Measurements from ENCODE around the gene CASP8.
"Not testable (repeated sequence)": the region's sequence is repeated elsewhere in the genome, so short reads cannot be mapped to it uniquely, and the experiment has no call there.

CASP8 gene

GRCh38 chr2:201269764-201270163, 9.4 kb downstream of the CASP8 start:
- no peak for DNase-seq (ENCODE audit: low read depth in 1 of 2, low spot score in 1 of 2)

- DNase-seq (ENCODE audit: low read depth in 1 of 2, low spot score in 1 of 2): no peak
Measured at GRCh38 chr2:201270293-201271001, 10.1 kb downstream of the CASP8 start.

- no peak for DNase-seq (ENCODE audit: low read depth in 1 of 2, low spot score in 1 of 2)
Measured at GRCh38 chr2:201271917-201272316, 11.6 kb downstream of the CASP8 start.

GRCh38 chr2:201273330-201273983, 13.1 kb downstream of the CASP8 start:
- DNase-seq (ENCODE audit: low read depth in 1 of 2, low spot score in 1 of 2): no peak

- DNase-seq (ENCODE audit: low read depth in 1 of 2, low spot score in 1 of 2): no peak
Measured at GRCh38 chr2:201275069-201275468, 14.7 kb downstream of the CASP8 start.

GRCh38 chr2:201275990-201276389, 15.7 kb downstream of the CASP8 start:
- no peak for DNase-seq (ENCODE audit: low read depth in 1 of 2, low spot score in 1 of 2)

- no peak for DNase-seq (ENCODE audit: low read depth in 1 of 2, low spot score in 1 of 2)
Measured at GRCh38 chr2:201276511-201276910, 16.2 kb downstream of the CASP8 start.

- DNase-seq (ENCODE audit: low read depth in 1 of 2, low spot score in 1 of 2): no peak
Measured at GRCh38 chr2:201279079-201279478, 18.7 kb downstream of the CASP8 start.

- no peak for DNase-seq (ENCODE audit: low read depth in 1 of 2, low spot score in 1 of 2)
Measured at GRCh38 chr2:201280191-201281040, 20.1 kb downstream of the CASP8 start.

GRCh38 chr2:201285499-201285898, 25.2 kb downstream of the CASP8 start:
- DNase-seq (ENCODE audit: low read depth in 1 of 2, low spot score in 1 of 2): no peak

- not testable (repeated sequence) for DNase-seq (ENCODE audit: low read depth in 1 of 2, low spot score in 1 of 2)
Measured at GRCh38 chr2:201290457-201291148, 30.3 kb downstream of the CASP8 start.

GRCh38 chr2:201298462-201299052, 38.2 kb downstream of the CASP8 start:
- DNase-seq (ENCODE audit: low read depth in 1 of 2, low spot score in 1 of 2): no peak

GRCh38 chr2:201299929-201300328, 39.6 kb downstream of the CASP8 start:
- DNase-seq (ENCODE audit: low read depth in 1 of 2, low spot score in 1 of 2): not testable (repeated sequence)

GRCh38 chr2:201307876-201308275, 47.5 kb downstream of the CASP8 start:
- no peak for DNase-seq (ENCODE audit: low read depth in 1 of 2, low spot score in 1 of 2)

- no peak for DNase-seq (ENCODE audit: low read depth in 1 of 2, low spot score in 1 of 2)
Measured at GRCh38 chr2:201308914-201309313, 48.6 kb downstream of the CASP8 start.

- no peak for DNase-seq (ENCODE audit: low read depth in 1 of 2, low spot score in 1 of 2)
Measured at GRCh38 chr2:201313362-201313761, 53.0 kb downstream of the CASP8 start.

- no peak for DNase-seq (ENCODE audit: low read depth in 1 of 2, low spot score in 1 of 2)
Measured at GRCh38 chr2:201319511-201319910, 59.2 kb downstream of the CASP8 start.

- DNase-seq (ENCODE audit: low read depth in 1 of 2, low spot score in 1 of 2): no peak
Measured at GRCh38 chr2:201320257-201320656, 59.9 kb downstream of the CASP8 start.

- DNase-seq (ENCODE audit: low read depth in 1 of 2, low spot score in 1 of 2): no peak
Measured at GRCh38 chr2:201320701-201321100, 60.4 kb downstream of the CASP8 start.

- DNase-seq (ENCODE audit: low read depth in 1 of 2, low spot score in 1 of 2): no peak
Measured at GRCh38 chr2:201322772-201323171, 62.4 kb downstream of the CASP8 start.

- no peak for DNase-seq (ENCODE audit: low read depth in 1 of 2, low spot score in 1 of 2)
Measured at GRCh38 chr2:201327678-201328077, 67.3 kb downstream of the CASP8 start.

Data from activated CD4-positive, alpha-beta T cell treated with anti-CD3 and anti-CD28 coated beads, Interleukin-2, amount 50 U/mL, for 24 hours (primary cell).